GM21360 (cell line): ENCODE results near the gene FKBP1A.
"Not testable (repeated sequence)": the region's sequence is repeated elsewhere in the genome, so short reads cannot be mapped to it uniquely, and the experiment has no call there.

Experiments
- ATAC-seq: cut with Tn5 transposase; IDR thresholded peaks from one replicate; pipeline ENCODE4 v1.9.1; 2021; ENCODE audit warnings: mild to moderate bottlenecking, moderate library complexity; ENCODE audit not compliant: unreplicated experiment

FKBP1A gene

GRCh38 chr20:1417790-1418189 is 24.9 kb upstream of the FKBP1A start:
- ATAC-seq, result no peak

- ATAC-seq, result no peak
These were observed 24.4 kb upstream of the FKBP1A start for GRCh38 chr20:1417273-1417672.

- ATAC-seq, result no peak
These were observed 23.0 kb upstream of the FKBP1A start for GRCh38 chr20:1415667-1416468.

GRCh38 chr20:1414982-1415381 is 22.1 kb upstream of the FKBP1A start:
- ATAC-seq, result no peak

- no peak for ATAC-seq
These were observed 12.9 kb upstream of the FKBP1A start for GRCh38 chr20:1405801-1406200.

- ATAC-seq, result no peak
These were observed 10.8 kb upstream of the FKBP1A start for GRCh38 chr20:1403624-1404023.

GRCh38 chr20:1402149-1402548 is 9.3 kb upstream of the FKBP1A start:
- ATAC-seq, result no peak

GRCh38 chr20:1401451-1401907 is 8.6 kb upstream of the FKBP1A start:
- ATAC-seq, result no peak

- ATAC-seq, result not testable (repeated sequence)
These were observed 7.0 kb upstream of the FKBP1A start for GRCh38 chr20:1399678-1400366.

- ATAC-seq, result not testable (repeated sequence)
These were observed 5.3 kb upstream of the FKBP1A start for GRCh38 chr20:1398185-1398584.

- no peak for ATAC-seq
These were observed 4.9 kb upstream of the FKBP1A start for GRCh38 chr20:1397710-1398109.

GRCh38 chr20:1396702-1397101 is 3.8 kb upstream of the FKBP1A start:
- no peak for ATAC-seq

GRCh38 chr20:1396264-1396663 is 3.4 kb upstream of the FKBP1A start:
- ATAC-seq, result no peak

- no peak for ATAC-seq
These were observed 1.8 kb upstream of the FKBP1A start for GRCh38 chr20:1394686-1395085.

GRCh38 chr20:1393507-1393882 is 641 bp upstream of the FKBP1A start:
- no peak for ATAC-seq

GRCh38 chr20:1392443-1392692 is 486 bp downstream of the FKBP1A start:
- no peak for ATAC-seq

GRCh38 chr20:1391640-1392442 is 1.0 kb downstream of the FKBP1A start:
- no peak for ATAC-seq

GRCh38 chr20:1390581-1391403 is 2.1 kb downstream of the FKBP1A start:
- ATAC-seq, result no peak

- ATAC-seq, result no peak
These were observed 2.9 kb downstream of the FKBP1A start for GRCh38 chr20:1389703-1390580.
